Kidney (tissue), 14 donors: ENCODE data around the gene MYO16. TPM values are rescaled to one million over a fixed set of nuclear protein-coding genes. Genes with fewer than 3 reads are reported as not detected.

Source experiments
- DNase-seq, 5 donors: peaks; one replicate each; pipeline ENCODE4 v3.0.0-alpha.2; 2013 to 2020
- FAIRE-seq: peaks from 2 replicates; lab custom pipeline; 2012; peaks lifted over from hg19 to GRCh38; lab: Jason Lieb, UNC
- H3K27ac ChIP-seq, 2 donors: one replicate each; pipeline ENCODE4 v1.7.0; 2013; ENCODE audit warnings: low read depth in 2 of 2, low read length in 2 of 2, inconsistent platforms in 1 of 2
- H3K27me3 ChIP-seq: one replicate; pipeline ENCODE4 v1.7.1; 2013; ENCODE audit warnings: low read length, inconsistent platforms; ENCODE audit not compliant: control insufficient read depth, insufficient read depth
- H3K36me3 ChIP-seq, 3 donors: one replicate each; pipeline versions ENCODE4 v1.7.0 to v1.7.1; 2013; ENCODE audit warnings: low read length in 3 of 3, control low read depth in 1 of 3, inconsistent platforms in 1 of 3; ENCODE audit not compliant: insufficient read depth in 3 of 3, control insufficient read depth in 2 of 3
- H3K4me1 ChIP-seq, 3 donors: one replicate each; pipeline versions ENCODE4 v1.7.0 to v1.7.1; 2013; ENCODE audit warnings: low read length in 3 of 3, inconsistent platforms in 1 of 3, low read depth in 1 of 3; ENCODE audit not compliant: control insufficient read depth in 2 of 3, insufficient read depth in 2 of 3
- H3K4me3 ChIP-seq, 3 donors: one replicate each; pipeline versions ENCODE4 v1.7.0 to v1.8.1; 2013; ENCODE audit warnings: low read length in 3 of 3, control low read depth in 1 of 3, inconsistent platforms in 1 of 3
- H3K9ac ChIP-seq, 3 donors: one replicate each; pipeline versions ENCODE4 v1.7.0 to v1.7.1; 2013; ENCODE audit warnings: low read length in 3 of 3, control low read depth in 1 of 3, inconsistent platforms in 1 of 3
- H3K9me3 ChIP-seq, 3 donors: one replicate each; pipeline versions ENCODE4 v1.7.0 to v1.7.1; 2013; ENCODE audit warnings: low read length in 3 of 3, control low read depth in 1 of 3, inconsistent platforms in 1 of 3; ENCODE audit not compliant: control insufficient read depth in 2 of 3, insufficient read depth in 1 of 3
- intact Hi-C: fragments of 100-400 bp; cut with DNase I; formaldehyde crosslinking; loops from one replicate; pipeline ENCODE4 v1.11.1; 2022
- polyA plus RNA-seq: library from polyadenylated mRNA; stranded (reverse); fragments of 350-450 nt; fragmentation: Illumina TruSeq; extraction: RNeasy Lipid Tissue Mini Kit (QIAGEN cat#74804); gene quantifications from one replicate; pipeline ENCODE4 v1.2.3, GENCODE V29; 2014; ENCODE audit warnings: low read depth, low replicate concordance; ENCODE audit not compliant: insufficient read depth
- total RNA-seq: library from RNA; stranded (reverse); fragmentation: NEBNext Ultra II Directional; extraction: Animal tissue kit (Norgen Biotek cat#: 25700); gene quantifications from one replicate; pipeline ENCODE4 v1.2.1, GENCODE V29; 2021
- TF ChIP-seq, protein P1 (sequence below): IDR thresholded peaks from 3 replicates; pipeline ENCODE4 v1.5.1; 2012; ENCODE audit warnings: mild to moderate bottlenecking, moderate library complexity, borderline replicate concordance; ENCODE audit not compliant: insufficient read depth; ENCODE audit errors: extremely low read depth
- donor health status: control.
- donor health status: control.
- donor health status: control.
- donor health status: control.
- donor health status: control.
- donor health status: DM: yes; HTN: yes; CAD: no.
- donor health status: Normal renal cell carcinoma (clear cell type).

Gene MYO16
- total and polyA plus RNA-seq, 2 donors from 2014 or later = 0.22 to 0.43 TPM

DNA sequence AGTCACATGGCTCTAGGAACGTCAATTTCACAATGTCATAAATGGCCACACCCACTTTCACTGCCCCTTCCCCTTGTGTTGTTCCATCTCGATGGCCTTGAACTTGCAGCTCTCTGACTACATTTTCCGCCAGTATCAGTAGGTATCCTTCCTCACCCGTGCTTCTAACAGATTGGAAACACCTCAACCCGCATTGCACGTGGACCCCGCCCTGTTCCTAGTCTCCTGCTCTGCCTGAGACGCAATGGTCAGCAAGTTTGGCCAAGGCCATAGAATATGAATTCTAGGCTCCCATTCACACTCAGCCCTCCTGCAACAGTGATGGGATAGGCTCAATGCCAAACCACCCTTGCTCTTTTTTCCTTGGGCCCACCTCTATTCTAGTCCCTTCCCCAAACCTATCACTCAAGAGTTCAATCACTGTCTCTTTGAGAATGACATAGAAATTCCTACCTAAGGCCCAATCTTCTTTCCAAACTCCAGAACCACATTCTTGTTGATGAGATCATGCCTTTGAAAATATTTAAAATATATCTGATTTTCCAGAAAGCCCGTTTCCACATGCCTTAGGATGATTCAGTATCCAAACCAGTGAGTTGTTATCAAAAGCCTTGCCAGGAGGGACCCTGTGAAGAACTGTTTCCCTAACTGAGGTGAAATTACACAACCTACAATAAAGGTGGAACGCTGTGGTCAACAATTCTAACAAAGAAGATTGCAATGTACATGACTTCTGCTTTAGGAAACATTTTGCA is 334.6 kb downstream of the MYO16 start:
- no peaks in the 10 kb centered on the region for H3K4me1 ChIP-seq
- no peaks in the 10 kb centered on the region for H3K36me3 ChIP-seq
- H3K9me3 ChIP-seq = no peaks in the 10 kb centered on the region
- no peaks in the 10 kb centered on the region for H3K27me3 ChIP-seq
- H3K9ac ChIP-seq = no peak overlapping the region
- TF ChIP-seq, protein P1, sequence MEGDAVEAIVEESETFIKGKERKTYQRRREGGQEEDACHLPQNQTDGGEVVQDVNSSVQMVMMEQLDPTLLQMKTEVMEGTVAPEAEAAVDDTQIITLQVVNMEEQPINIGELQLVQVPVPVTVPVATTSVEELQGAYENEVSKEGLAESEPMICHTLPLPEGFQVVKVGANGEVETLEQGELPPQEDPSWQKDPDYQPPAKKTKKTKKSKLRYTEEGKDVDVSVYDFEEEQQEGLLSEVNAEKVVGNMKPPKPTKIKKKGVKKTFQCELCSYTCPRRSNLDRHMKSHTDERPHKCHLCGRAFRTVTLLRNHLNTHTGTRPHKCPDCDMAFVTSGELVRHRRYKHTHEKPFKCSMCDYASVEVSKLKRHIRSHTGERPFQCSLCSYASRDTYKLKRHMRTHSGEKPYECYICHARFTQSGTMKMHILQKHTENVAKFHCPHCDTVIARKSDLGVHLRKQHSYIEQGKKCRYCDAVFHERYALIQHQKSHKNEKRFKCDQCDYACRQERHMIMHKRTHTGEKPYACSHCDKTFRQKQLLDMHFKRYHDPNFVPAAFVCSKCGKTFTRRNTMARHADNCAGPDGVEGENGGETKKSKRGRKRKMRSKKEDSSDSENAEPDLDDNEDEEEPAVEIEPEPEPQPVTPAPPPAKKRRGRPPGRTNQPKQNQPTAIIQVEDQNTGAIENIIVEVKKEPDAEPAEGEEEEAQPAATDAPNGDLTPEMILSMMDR = no peak
- H3K27ac ChIP-seq = no peak overlapping the region
- H3K4me3 ChIP-seq = no peak overlapping the region
- intact Hi-C loops = loop anchor here (10.0 kb wide), 1 partner anchor 1141 kb away; no protein-coding TSS in a partner anchor
- DNase-seq (no peak), FAIRE-seq (no peak)

DNA sequence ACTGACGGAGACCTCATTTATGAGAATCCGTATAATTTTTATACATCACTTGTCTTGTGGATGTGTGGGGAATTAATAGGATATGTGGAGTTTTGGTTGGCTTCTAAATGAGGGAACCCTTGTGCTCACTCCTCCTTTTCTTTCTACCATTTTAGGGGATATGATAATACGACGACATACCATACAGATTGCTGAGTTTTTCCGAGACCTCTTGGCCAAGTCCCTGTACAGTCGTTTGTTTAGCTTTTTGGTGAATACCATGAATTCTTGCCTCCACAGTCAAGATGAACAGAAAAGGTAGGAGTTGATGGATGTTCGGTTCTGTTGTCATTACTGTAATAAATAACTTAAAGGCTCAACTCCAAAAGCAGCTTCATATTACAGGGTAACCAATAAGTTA is 335.2 kb downstream of the MYO16 start:
- DNase-seq (no peak), FAIRE-seq (no peak)
- H3K4me1 ChIP-seq = no peaks in the 10 kb centered on the region
- H3K4me3 ChIP-seq = no peak overlapping the region
- intact Hi-C loops = loop anchor here (5.0 to 10.0 kb wide), 2 partner anchors 818 to 1140 kb away; no protein-coding TSS in a partner anchor
- TF ChIP-seq, protein P1 = no peak
- H3K27me3 ChIP-seq = no peaks in the 10 kb centered on the region
- H3K27ac ChIP-seq = no peak overlapping the region
- no peaks in the 10 kb centered on the region for H3K9me3 ChIP-seq
- no peaks in the 10 kb centered on the region for H3K36me3 ChIP-seq
- no peak overlapping the region for H3K9ac ChIP-seq

DNA sequence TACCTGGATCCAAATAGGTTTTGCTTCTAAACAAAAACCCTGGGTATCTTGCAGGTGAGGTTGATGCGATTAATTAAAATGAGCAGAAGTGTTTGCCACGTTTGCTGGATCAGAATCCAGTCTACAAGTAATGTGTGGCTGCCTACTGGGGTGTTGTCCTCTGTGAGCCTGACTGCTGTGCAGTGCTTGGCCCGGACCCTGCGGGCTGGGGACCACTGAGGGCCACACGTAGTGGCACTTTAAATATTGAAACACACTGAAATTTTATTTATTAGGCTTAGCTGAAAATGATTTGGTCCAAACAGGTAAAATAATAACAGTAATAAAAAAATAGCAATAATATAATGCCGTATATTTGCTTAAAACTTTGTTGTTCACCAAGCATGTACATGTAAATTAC is 338.0 kb downstream of the MYO16 start:
- H3K9ac ChIP-seq = no peak overlapping the region
- FAIRE-seq (no peak), DNase-seq (no peak)
- no peak overlapping the region for H3K4me3 ChIP-seq
- no peaks in the 10 kb centered on the region for H3K9me3 ChIP-seq
- TF ChIP-seq, protein P1 = no peak
- no peaks in the 10 kb centered on the region for H3K4me1 ChIP-seq
- H3K27ac ChIP-seq = no peak overlapping the region
- H3K36me3 ChIP-seq = no peaks in the 10 kb centered on the region
- no peaks in the 10 kb centered on the region for H3K27me3 ChIP-seq
- intact Hi-C loops = loop anchor here (5.0 to 10.0 kb wide), 2 partner anchors 815 to 1137 kb away; no protein-coding TSS in a partner anchor
